Measurements from ENCODE around the gene NT5C3B. TPM values are rescaled to one million over a fixed set of nuclear protein-coding genes. Genes with fewer than 3 reads are reported as not detected.

NT5C3B gene
- total RNA-seq, 1 donor from 2014 or later, result 67.6 TPM

DNA sequence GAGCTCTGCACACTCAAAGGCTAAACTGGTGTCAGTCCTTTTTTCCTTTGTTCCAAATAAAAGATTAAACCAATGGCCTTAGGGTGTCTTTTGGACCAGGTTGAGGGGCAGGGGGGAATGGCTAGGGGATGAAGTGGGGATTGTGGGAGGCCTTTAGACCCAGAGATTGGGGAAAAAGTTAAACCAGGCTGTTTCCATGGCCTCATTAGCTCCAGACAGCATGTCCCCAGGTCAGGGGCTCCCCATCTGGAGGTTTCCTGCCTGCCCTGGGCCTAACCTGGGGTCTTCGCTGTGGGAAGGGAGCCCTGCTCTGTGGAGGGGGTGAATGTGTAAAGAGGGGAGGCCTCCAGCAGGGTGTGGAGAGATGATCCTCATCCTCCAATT, 12.9 kb downstream of the NT5C3B start:
- no peak for DNase-seq (ENCODE audit: low read depth)
- H3K4me3 ChIP-seq (ENCODE audit: low read depth, low read length), result no peak overlapping the region
- TF ChIP-seq, protein P1, sequence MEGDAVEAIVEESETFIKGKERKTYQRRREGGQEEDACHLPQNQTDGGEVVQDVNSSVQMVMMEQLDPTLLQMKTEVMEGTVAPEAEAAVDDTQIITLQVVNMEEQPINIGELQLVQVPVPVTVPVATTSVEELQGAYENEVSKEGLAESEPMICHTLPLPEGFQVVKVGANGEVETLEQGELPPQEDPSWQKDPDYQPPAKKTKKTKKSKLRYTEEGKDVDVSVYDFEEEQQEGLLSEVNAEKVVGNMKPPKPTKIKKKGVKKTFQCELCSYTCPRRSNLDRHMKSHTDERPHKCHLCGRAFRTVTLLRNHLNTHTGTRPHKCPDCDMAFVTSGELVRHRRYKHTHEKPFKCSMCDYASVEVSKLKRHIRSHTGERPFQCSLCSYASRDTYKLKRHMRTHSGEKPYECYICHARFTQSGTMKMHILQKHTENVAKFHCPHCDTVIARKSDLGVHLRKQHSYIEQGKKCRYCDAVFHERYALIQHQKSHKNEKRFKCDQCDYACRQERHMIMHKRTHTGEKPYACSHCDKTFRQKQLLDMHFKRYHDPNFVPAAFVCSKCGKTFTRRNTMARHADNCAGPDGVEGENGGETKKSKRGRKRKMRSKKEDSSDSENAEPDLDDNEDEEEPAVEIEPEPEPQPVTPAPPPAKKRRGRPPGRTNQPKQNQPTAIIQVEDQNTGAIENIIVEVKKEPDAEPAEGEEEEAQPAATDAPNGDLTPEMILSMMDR (conservative IDR thresholded peaks at IDR 0.05; ENCODE audit: low read depth, low read length), result no peak

DNA sequence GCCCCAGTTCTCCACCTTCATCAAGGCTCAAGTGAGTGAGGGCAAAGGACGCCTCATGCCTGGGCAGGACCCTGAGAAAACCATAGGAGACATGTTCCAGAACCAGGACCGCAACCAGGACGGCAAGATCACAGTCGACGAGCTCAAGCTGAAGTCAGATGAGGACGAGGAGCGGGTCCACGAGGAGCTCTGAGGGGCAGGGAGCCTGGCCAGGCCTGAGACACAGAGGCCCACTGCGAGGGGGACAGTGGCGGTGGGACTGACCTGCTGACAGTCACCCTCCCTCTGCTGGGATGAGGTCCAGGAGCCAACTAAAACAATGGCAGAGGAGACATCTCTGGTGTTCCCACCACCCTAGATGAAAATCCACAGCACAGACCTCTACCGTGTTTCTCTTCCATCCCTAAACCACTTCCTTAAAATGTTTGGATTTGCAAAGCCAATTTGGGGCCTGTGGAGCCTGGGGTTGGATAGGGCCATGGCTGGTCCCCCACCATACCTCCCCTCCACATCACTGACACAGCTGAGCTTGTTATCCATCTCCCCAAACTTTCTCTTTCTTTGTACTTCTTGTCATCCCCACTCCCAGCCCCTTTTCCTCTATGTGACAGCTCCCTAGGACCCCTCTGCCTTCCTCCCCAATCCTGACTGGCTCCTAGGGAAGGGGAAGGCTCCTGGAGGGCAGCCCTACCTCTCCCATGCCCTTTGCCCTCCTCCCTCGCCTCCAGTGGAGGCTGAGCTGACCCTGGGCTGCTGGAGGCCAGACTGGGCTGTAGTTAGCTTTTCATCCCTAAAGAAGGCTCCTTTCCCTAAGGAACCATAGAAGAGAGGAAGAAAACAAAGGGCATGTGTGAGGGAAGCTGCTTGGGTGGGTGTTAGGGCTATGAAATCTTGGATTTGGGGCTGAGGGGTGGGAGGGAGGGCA, 13.6 kb downstream of the NT5C3B start:
- H3K4me3 ChIP-seq (ENCODE audit: low read depth, low read length), result no peak overlapping the region
- no peak for DNase-seq (ENCODE audit: low read depth)
- TF ChIP-seq, protein P1 (conservative IDR thresholded peaks at IDR 0.05; ENCODE audit: low read depth, low read length), result no peak

DNA sequence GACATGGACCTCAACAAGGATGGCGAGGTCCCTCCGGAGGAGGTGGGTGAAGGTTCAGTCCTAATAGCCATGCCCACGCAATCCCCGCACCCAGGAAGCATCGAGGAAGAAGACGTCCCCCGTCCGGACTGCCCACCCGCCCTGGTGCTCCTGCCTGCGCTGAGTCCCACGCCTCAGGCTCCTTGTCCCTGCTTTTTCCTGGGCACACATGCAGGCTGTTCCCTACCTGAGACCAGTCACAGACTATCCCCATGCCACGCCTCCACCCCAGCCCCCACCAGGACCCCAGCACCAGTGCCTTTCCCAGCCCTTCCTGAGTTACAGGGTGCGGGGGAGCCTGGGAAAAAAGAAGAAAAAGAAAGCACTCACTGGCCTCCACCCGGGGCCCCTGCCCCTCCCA, 14.3 kb downstream of the NT5C3B start:
- DNase-seq (ENCODE audit: low read depth), result no peak
- no peak overlapping the region for H3K4me3 ChIP-seq (ENCODE audit: low read depth, low read length)
- TF ChIP-seq, protein P1 (conservative IDR thresholded peaks at IDR 0.05; ENCODE audit: low read depth, low read length), result no peak

DNA sequence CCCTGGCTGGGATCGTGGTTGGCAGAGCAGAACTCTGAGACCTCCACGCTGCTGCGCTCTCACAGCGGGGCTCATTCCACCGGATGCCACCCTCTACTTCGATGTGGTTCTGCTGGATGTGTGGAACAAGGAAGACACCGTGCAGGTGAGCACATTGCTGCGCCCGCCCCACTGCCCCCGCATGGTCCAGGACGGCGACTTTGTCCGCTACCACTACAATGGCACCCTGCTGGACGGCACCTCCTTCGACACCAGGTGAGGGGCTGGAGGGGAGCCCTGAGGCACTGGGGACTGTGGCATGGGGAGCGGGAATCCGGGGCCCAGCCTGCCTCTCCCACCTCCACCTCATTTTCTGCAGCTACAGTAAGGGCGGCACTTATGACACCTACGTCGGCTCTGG, 18.0 kb downstream of the NT5C3B start:
- TF ChIP-seq, protein P1 (conservative IDR thresholded peaks at IDR 0.05; ENCODE audit: low read depth, low read length), result no peak
- H3K4me3 ChIP-seq (ENCODE audit: low read depth, low read length), result no peak overlapping the region
- no peak for DNase-seq (ENCODE audit: low read depth)

DNA sequence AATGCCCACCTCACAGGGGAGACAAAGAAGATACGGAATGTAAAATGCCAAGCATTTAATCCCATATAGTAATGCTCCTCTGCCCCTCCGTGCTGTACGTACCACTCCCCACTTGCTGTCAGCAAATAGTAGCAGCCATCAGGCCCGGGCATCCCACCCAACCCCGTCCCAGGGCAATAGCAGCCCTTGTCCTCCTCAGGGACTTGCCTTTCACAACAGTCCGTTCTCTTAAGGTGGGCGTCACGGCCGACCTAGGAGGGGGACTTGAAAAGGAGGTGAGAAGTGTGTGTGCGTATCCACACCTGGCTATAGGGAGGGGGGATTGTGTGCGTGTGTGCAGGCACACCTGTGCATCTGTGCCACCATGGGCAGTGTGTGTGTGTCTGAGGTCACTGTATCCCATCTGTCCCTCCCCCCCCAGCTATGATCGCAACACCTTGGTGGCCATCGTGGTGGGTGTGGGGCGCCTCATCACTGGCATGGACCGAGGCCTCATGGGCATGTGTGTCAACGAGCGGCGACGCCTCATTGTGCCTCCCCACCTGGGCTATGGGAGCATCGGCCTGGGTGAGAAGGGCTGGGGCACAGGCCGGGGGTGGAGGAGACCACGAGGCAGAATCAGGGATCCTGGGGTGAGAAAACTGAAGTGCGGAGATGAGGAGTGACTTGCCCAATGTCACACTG, 19.3 kb downstream of the NT5C3B start:
- DNase-seq (ENCODE audit: low read depth), result no peak
- no peak overlapping the region for H3K4me3 ChIP-seq (ENCODE audit: low read depth, low read length)
- TF ChIP-seq, protein P1 (conservative IDR thresholded peaks at IDR 0.05; ENCODE audit: low read depth, low read length), result no peak

DNA sequence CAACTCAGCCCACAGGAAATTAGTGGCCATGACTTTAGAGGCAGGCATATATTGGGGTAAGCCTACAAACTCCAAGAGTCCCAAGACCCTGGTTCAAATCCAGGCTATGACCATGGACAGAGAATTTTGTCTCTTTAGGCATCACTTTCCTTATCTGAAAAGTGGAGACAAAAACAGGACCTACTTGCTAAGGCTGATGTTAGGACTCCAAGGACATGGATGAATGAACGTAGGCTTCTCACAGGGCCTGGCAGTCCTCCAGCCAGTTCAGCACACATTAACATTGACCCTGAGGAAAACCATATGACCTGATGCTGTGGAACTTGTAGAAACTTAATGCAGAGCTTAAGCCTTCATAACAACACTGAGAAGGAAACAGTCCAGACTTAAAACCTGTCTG, 21.8 kb downstream of the NT5C3B start:
- TF ChIP-seq, protein P1 (conservative IDR thresholded peaks at IDR 0.05; ENCODE audit: low read depth, low read length), result no peak
- H3K4me3 ChIP-seq (ENCODE audit: low read depth, low read length), result no peak overlapping the region
- no peak for DNase-seq (ENCODE audit: low read depth)

Data from epithelial cell of proximal tubule (primary cell).